ENCODE results near the gene TTYH3.
"Not testable (repeated sequence)": the region's sequence is repeated elsewhere in the genome, so short reads cannot be mapped to it uniquely, and the experiment has no call there.

TTYH3 gene

DNA sequence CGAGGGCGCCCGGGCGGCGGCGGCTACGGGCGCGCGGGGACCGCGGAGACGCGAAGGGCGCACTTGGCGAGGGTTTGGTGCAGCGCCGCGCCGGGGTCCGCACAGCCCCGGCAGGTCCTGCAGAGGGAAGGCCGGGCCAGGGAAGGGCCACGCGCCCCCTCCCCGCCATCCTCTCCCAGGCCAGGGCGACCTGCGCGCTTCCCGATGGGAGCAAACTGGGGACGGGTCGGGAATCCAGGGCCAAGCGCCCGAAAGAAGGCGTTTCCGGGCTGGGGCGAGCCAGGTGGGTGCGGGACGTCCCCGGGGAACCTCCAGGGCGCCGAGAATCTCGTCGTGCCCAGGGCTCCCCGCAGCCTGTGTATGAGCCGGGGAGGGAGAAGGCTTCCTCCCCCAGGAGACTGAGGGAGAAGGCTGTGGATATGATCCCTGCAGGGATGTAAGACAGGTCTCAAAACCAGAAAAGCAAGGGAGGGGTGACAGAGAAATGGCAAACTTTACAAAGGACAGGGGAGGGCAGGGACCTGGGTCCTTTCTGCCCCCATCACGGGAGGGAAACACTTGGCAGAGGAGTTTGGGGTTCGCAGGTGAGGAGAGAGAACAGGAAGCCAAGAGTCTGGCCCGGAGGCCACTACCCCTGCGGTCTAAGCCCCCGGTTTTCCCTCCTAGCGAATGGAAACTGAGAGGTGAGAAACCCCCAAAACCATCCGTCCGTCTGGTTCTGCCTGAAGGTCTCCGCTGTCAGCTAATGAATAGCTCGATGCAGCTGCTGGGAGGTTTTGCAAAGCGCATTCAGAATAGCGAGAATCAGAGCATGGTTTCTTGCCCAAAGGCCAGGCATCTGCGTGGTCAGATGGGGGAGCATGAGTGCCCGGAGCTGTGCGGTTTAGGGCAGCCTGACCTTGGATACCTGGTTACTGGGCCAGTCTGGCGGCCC is 56.9 kb downstream of the TTYH3 start:
- TF ChIP-seq, protein P1, sequence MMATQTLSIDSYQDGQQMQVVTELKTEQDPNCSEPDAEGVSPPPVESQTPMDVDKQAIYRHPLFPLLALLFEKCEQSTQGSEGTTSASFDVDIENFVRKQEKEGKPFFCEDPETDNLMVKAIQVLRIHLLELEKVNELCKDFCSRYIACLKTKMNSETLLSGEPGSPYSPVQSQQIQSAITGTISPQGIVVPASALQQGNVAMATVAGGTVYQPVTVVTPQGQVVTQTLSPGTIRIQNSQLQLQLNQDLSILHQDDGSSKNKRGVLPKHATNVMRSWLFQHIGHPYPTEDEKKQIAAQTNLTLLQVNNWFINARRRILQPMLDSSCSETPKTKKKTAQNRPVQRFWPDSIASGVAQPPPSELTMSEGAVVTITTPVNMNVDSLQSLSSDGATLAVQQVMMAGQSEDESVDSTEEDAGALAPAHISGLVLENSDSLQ (IDR thresholded peaks at IDR 0.05) = no peak
- TF ChIP-seq HDGF (IDR thresholded peaks at IDR 0.05; ENCODE audit: borderline replicate concordance) = no peak
- no peak for TF ChIP-seq L3MBTL2 (conservative IDR thresholded peaks at IDR 0.05)
- no peak for TF ChIP-seq ELF4 (IDR thresholded peaks at IDR 0.05)
- TF ChIP-seq SUZ12 (IDR thresholded peaks at IDR 0.05) = no peak
- TF ChIP-seq NFRKB (IDR thresholded peaks at IDR 0.05) = no peak
- TF ChIP-seq SP1 (IDR thresholded peaks at IDR 0.05) = no peak
- no peak for TF ChIP-seq CTBP1 (IDR thresholded peaks at IDR 0.05; ENCODE audit: borderline replicate concordance)
- POLR2A ChIA-PET = no interaction called here
- DNase-seq (ENCODE audit: extremely low spot score) = no peak
- CTCF ChIA-PET = interaction anchor here (1.9 kb wide), 1 partner anchor 21 kb away, joined by 6 read pairs; no protein-coding TSS in a partner anchor

DNA sequence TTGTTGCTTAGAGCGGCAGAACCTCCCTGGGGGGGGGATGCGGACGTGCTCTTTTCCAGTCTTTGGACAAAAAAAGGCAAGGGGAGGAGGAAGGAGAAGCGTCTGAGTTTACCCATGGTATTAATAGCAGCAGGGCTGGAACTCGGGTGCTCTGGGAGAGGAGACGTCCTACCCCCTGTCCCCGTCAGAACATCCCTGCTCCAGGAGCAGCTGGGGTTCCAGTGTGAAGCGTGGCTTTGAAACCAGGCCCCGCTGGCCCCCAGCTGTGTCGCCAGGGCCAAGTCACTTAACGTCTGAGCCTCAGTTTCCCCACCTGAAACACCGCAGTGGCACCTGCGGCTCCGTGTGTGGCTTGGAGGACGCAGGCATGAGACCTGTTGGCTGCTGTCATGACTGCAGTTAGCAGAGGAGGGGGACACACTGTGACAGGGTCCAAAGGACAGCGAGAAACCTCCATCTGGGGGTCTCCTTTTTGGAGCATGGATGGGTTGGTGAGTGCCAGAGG is 57.6 kb downstream of the TTYH3 start:
- DNase-seq (ENCODE audit: extremely low spot score) = no peak
- POLR2A ChIA-PET = no interaction called here
- CTCF ChIA-PET = interaction anchor here (1.2 to 1.9 kb wide), 2 partner anchors 21 to 221 kb away, joined by 3 to 6 read pairs; no protein-coding TSS in a partner anchor
- TF ChIP-seq ZNF384 (IDR thresholded peaks at IDR 0.05) (no peak), TARDBP (IDR thresholded peaks at IDR 0.05) (no peak)

DNA sequence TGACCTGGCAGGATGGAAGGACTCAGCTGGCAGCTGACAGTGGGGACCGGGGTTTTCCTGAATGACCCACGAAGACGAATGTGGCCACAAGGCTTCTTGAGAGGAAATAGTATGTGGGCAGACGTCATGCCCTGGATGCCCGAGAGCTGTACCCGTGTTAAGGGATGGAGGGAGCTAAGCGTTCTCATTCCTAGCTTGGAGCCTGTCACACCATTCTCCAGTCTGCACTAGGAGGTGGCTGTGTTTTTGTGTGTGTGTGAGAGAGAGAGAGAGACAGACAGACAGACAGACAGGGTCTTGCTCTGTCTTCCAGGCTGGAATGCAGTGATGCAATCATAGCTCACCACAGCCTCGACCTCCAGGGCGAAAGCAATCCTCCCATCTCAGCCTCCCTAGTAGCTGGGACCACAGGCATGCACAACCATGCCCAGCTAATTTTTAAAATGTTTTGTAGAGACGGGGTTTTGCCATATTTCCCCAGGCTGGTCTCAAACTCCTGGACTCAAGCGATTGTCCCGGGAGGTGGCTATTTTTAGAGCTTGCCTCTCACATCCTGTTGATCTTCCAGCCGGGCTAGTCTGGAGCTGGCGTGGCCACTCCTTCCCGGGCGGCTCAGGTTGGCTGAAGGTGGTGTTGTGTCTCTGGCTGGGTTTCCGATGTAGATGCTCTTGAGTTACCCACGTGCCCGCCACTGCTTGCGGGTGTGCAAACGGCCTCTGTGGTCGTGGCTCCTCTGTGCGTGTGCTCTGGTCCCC is 58.3 kb downstream of the TTYH3 start:
- TF ChIP-seq SP1 (IDR thresholded peaks at IDR 0.05) (no peak), L3MBTL2 (conservative IDR thresholded peaks at IDR 0.05) (no peak)
- ChIA-PET POLR2A (no interaction called here), CTCF (interaction anchor here (1.2 to 1.9 kb wide), 2 partner anchors 20 to 221 kb away, joined by 3 to 6 read pairs; no protein-coding TSS in a partner anchor)
- DNase-seq (ENCODE audit: extremely low spot score) = no peak

- ChIA-PET CTCF (interaction anchor here (0.7 kb wide), 1 partner anchor 11 kb away, joined by 4 read pairs; no protein-coding TSS in a partner anchor), POLR2A (no interaction called here)
- TF ChIP-seq NFRKB (IDR thresholded peaks at IDR 0.05) (no peak), HDGF (IDR thresholded peaks at IDR 0.05; ENCODE audit: borderline replicate concordance) (no peak), ELF4 (IDR thresholded peaks at IDR 0.05) (no peak), CTBP1 (IDR thresholded peaks at IDR 0.05; ENCODE audit: borderline replicate concordance) (no peak), L3MBTL2 (conservative IDR thresholded peaks at IDR 0.05) (no peak), SUZ12 (IDR thresholded peaks at IDR 0.05) (no peak), SP1 (IDR thresholded peaks at IDR 0.05) (no peak), FOXA1 (IDR thresholded peaks at IDR 0.05) (no peak), FOXK2 (IDR thresholded peaks at IDR 0.05) (no peak), ZNF384 (IDR thresholded peaks at IDR 0.05) (no peak), ARNT (IDR thresholded peaks at IDR 0.05) (no peak)
- DNase-seq (ENCODE audit: extremely low spot score) = no peak
Measured at GRCh38 chr7:2691011-2691707, 59.4 kb downstream of the TTYH3 start.

- CTCF ChIA-PET = interaction anchor here (0.8 kb wide), 1 partner anchor 18 kb away, joined by 3 read pairs; no protein-coding TSS in a partner anchor
- POLR2A ChIA-PET; DNase-seq (ENCODE audit: extremely low spot score): not testable (repeated sequence)
Measured at GRCh38 chr7:2691932-2692439, 60.2 kb downstream of the TTYH3 start.

- TF ChIP-seq FOXK2 (IDR thresholded peaks at IDR 0.05) (no peak), TARDBP (IDR thresholded peaks at IDR 0.05) (no peak), FOXM1 (IDR thresholded peaks at IDR 0.05; ENCODE audit: borderline replicate concordance) (no peak), NFRKB (IDR thresholded peaks at IDR 0.05) (no peak), LEF1 (IDR thresholded peaks at IDR 0.05; ENCODE audit: borderline replicate concordance) (no peak), ELF4 (IDR thresholded peaks at IDR 0.05) (no peak), L3MBTL2 (conservative IDR thresholded peaks at IDR 0.05) (no peak), SUZ12 (IDR thresholded peaks at IDR 0.05) (no peak), CTBP1 (IDR thresholded peaks at IDR 0.05; ENCODE audit: borderline replicate concordance) (no peak), SP1 (IDR thresholded peaks at IDR 0.05) (no peak), ZNF384 (IDR thresholded peaks at IDR 0.05) (no peak), ARNT (IDR thresholded peaks at IDR 0.05) (no peak), HDGF (IDR thresholded peaks at IDR 0.05; ENCODE audit: borderline replicate concordance) (no peak)
- TF ChIP-seq, protein P1 (IDR thresholded peaks at IDR 0.05) = no peak
- ChIA-PET POLR2A (no interaction called here), CTCF (interaction anchor here (0.8 kb wide), 1 partner anchor 18 kb away, joined by 3 read pairs; no protein-coding TSS in a partner anchor)
- no peak for DNase-seq (ENCODE audit: extremely low spot score)
Measured at GRCh38 chr7:2692543-2692942, 60.8 kb downstream of the TTYH3 start.

GRCh38 chr7:2693420-2694121 is 61.8 kb downstream of the TTYH3 start:
- POLR2A ChIA-PET; DNase-seq (ENCODE audit: extremely low spot score): not testable (repeated sequence)
- CTCF ChIA-PET = interaction anchor here (0.6 kb wide), 1 partner anchor 35 kb away, joined by 4 read pairs; no protein-coding TSS in a partner anchor

DNA sequence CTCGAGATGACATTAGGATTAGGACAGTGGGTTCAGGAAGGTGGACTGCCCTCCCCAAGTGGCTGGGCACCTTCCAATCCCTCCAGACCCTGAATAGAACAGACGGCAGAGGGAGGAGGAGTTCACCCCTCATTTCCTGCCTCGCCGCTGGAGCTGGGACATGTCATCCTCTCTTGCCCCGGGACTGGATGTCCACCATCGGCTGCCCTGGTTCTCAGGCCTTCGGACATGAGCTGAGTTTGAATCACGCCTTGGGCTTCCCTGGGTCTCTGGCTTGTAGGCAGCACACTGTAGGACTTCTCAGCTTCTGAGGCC is 62.3 kb downstream of the TTYH3 start:
- POLR2A ChIA-PET; DNase-seq (ENCODE audit: extremely low spot score); CTCF ChIA-PET: not testable (repeated sequence)

All from HEK293T (cell line).